Ishikawa (cell line): ENCODE measurements around the gene ATP23.

ENCODE experiments used
- CREB1 ChIP-seq: IDR thresholded peaks from 2 replicates; pipeline ENCODE4 v1.6.1; 2012; ENCODE audit warnings: low read depth
- EGR1 ChIP-seq: IDR thresholded peaks from 2 replicates; pipeline ENCODE4 v1.6.1; 2012
- EP300 ChIP-seq: IDR thresholded peaks from 2 replicates; pipeline ENCODE4 v1.6.1; 2012; ENCODE audit warnings: borderline replicate concordance
- FOXM1 ChIP-seq: IDR thresholded peaks from 2 replicates; pipeline ENCODE4 v1.6.1; 2012; ENCODE audit warnings: low read depth, borderline replicate concordance
- NFIC ChIP-seq: IDR thresholded peaks from 2 replicates; pipeline ENCODE4 v1.6.1; 2012
- RAD21 ChIP-seq: IDR thresholded peaks from 2 replicates; pipeline ENCODE4 v1.6.1; 2012; ENCODE audit warnings: low read depth
- REST ChIP-seq: IDR thresholded peaks from 2 replicates; pipeline ENCODE4 v1.6.1; 2012; ENCODE audit warnings: low read depth, mild to moderate bottlenecking
- TAF1 ChIP-seq: IDR thresholded peaks from 2 replicates; pipeline ENCODE4 v1.6.1; 2012; ENCODE audit warnings: low read depth, mild to moderate bottlenecking
- TCF12 ChIP-seq: IDR thresholded peaks from 2 replicates; pipeline ENCODE4 v1.6.1; 2012; ENCODE audit warnings: low read depth
- TEAD4 ChIP-seq: IDR thresholded peaks from 2 replicates; pipeline ENCODE4 v1.6.1; 2012
- YY1 ChIP-seq: IDR thresholded peaks from 2 replicates; pipeline ENCODE4 v1.6.1; 2012; ENCODE audit warnings: low read depth
- TF ChIP-seq, protein P1 (sequence below): IDR thresholded peaks from 2 replicates; pipeline ENCODE4 v1.6.1; 2012

DNA sequence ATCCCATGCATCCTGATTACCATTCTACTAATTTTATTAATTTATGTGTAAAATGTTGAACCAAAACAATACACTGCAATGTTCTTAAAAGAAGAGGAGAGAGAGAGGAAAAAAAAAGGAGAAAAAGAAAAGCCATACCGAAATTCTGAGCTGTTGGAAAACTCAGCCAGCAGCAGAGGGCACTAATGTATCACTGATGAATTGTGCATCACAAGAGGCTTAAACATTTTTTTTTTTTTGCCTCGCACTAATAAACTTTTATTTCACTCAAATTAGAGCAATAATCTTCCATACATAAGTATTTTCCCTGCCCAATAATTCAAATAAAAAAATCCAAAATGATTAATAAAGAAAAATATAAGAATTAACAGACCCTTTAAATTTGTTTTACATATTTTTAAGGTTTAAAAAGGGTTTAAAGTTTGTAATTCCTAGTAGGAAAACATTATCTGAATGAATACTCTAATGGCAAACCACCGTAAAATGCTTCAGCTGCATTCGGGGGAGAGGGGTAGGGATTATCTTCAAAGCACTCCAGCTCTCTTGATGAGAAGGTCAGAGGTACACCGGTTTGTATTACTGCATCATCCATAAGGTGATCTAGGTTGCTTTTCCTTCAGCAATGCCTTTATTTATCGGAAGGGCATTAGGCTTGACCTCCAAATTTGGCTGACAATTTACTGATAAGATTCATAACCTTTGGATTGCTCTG, 41.9 kb downstream of the ATP23 start:
- no peak for TF ChIP-seq TEAD4
- no peak for TF ChIP-seq TAF1
- TF ChIP-seq REST: no peak
- TF ChIP-seq YY1: no peak
- no peak for TF ChIP-seq CREB1
- no peak for TF ChIP-seq EP300
- peak; percentile 89 for TF ChIP-seq RAD21
- no peak for TF ChIP-seq NFIC
- TF ChIP-seq TCF12: no peak
- TF ChIP-seq, protein P1, sequence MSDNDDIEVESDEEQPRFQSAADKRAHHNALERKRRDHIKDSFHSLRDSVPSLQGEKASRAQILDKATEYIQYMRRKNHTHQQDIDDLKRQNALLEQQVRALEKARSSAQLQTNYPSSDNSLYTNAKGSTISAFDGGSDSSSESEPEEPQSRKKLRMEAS: no peak
- no peak; the same call in 1 of the 2 replicates for TF ChIP-seq FOXM1
- no peak for TF ChIP-seq EGR1
